ENCODE measurements around the gene TNFAIP8L3. TPM values are rescaled to one million over a fixed set of nuclear protein-coding genes. Genes with fewer than 3 reads are reported as not detected.

TNFAIP8L3 gene
- total RNA-seq, 1 experiment from 2014 or later = not detected

DNA sequence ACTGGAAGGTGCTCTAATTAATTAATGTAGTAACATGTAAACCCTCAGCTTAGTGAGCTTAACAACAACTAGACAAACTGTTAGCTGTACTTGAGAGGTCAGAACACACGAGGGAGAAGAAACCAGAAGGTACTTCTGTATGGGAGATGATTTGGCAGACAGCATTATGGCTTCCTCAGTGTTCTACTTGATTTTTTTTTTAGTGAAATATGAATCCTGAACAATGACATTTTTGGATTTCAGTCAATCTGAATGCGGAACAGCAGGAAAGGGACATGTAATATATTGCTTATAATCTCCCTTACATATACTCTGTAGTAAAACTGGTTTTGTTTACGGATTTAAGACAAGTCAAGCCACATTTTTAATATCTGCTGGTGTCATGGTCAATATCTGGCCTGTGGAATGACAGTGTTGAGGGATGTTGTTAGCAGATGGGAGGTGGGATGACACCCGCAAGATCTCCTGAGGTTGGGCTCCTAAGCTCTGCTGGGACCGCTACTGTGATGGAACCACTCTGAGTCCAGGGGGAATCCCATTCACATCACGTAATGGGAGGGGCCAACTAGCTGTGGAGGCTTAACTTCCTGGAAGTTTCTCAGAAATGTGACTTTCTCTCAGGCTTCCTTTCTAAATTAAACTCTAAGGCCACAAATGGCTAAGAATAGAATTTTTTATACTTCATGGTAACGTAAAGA, 18.7 kb downstream of the TNFAIP8L3 start:
- no peak overlapping the region for H3K27ac Mint-ChIP-seq (ENCODE audit: unreplicated experiment)

DNA sequence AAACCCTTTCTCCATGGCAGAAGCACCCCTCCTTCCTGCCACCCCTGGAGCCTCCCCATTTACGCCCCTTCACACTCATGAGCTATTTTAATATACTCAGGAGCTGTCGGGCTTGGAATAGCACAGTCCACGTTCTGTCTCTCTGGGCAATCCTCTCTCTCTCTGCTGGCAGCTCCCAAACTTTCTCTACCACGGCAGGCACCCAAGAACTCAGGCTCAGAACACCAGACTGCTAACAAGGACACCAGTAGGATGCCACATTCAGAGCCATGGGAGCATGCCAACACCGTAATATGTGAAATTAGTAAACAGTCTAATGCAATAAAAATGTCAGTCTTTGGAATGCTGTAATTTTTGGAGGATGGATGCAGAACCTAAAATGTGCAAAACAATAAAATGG, 19.3 kb downstream of the TNFAIP8L3 start:
- H3K4me3 ChIP-seq (ENCODE audit: low read depth, low read length) = no peak overlapping the region
- Mint-ChIP-seq H3K9me3 (ENCODE audit: unreplicated experiment) (no peaks in the 10 kb centered on the region), H3K4me3 (ENCODE audit: unreplicated experiment) (no peak overlapping the region), H3K27ac (ENCODE audit: unreplicated experiment) (no peak overlapping the region), H3K4me1 (ENCODE audit: low read depth, unreplicated experiment) (peaks cover 17% of the 10 kb centered on the region), H3K27me3 (ENCODE audit: insufficient read depth, unreplicated experiment) (no peaks in the 10 kb centered on the region), H3K36me3 (ENCODE audit: insufficient read depth, unreplicated experiment) (no peaks in the 10 kb centered on the region)
- DNase-seq = no peak
- no peaks in the 10 kb centered on the region for H3K36me3 ChIP-seq (ENCODE audit: control insufficient read depth, insufficient read depth, low read length)
- no peaks in the 10 kb centered on the region for H3K4me1 ChIP-seq
- no peaks in the 10 kb centered on the region for H3K27me3 ChIP-seq (replicated peaks; ENCODE audit: control insufficient read depth, insufficient read depth, low read length)
- H3K9me3 ChIP-seq = no peaks in the 10 kb centered on the region
- POLR2A ChIA-PET = no interaction called here
- CTCF ChIA-PET = no interaction called here
- BruUV-seq (replicated peaks) = no TSS peak
- intact Hi-C loops (cut with micrococcal nuclease; ENCODE audit: unreplicated experiment) = no loop called here
- TF ChIP-seq, protein P1, sequence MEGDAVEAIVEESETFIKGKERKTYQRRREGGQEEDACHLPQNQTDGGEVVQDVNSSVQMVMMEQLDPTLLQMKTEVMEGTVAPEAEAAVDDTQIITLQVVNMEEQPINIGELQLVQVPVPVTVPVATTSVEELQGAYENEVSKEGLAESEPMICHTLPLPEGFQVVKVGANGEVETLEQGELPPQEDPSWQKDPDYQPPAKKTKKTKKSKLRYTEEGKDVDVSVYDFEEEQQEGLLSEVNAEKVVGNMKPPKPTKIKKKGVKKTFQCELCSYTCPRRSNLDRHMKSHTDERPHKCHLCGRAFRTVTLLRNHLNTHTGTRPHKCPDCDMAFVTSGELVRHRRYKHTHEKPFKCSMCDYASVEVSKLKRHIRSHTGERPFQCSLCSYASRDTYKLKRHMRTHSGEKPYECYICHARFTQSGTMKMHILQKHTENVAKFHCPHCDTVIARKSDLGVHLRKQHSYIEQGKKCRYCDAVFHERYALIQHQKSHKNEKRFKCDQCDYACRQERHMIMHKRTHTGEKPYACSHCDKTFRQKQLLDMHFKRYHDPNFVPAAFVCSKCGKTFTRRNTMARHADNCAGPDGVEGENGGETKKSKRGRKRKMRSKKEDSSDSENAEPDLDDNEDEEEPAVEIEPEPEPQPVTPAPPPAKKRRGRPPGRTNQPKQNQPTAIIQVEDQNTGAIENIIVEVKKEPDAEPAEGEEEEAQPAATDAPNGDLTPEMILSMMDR (IDR thresholded peaks at IDR 0.05; ENCODE audit: insufficient read depth in 1 of 2, low read depth in 1 of 2, low read length in 1 of 2, severe bottlenecking in 1 of 2, unreplicated experiment in 1 of 2) = no peak

More for the DNA sequence above, 18.7 kb downstream of the TNFAIP8L3 start:
- ChIA-PET CTCF (no interaction called here), POLR2A (no interaction called here)
- Mint-ChIP-seq H3K4me3 (ENCODE audit: unreplicated experiment) (no peak overlapping the region), H3K4me1 (ENCODE audit: low read depth, unreplicated experiment) (peaks cover 18% of the 10 kb centered on the region), H3K36me3 (ENCODE audit: insufficient read depth, unreplicated experiment) (no peaks in the 10 kb centered on the region), H3K9me3 (ENCODE audit: unreplicated experiment) (no peaks in the 10 kb centered on the region), H3K27me3 (ENCODE audit: insufficient read depth, unreplicated experiment) (no peaks in the 10 kb centered on the region)
- H3K36me3 ChIP-seq (ENCODE audit: control insufficient read depth, insufficient read depth, low read length) = no peaks in the 10 kb centered on the region
- H3K4me3 ChIP-seq (ENCODE audit: low read depth, low read length) = no peak overlapping the region
- TF ChIP-seq, protein P1 (IDR thresholded peaks at IDR 0.05; ENCODE audit: insufficient read depth in 1 of 2, low read depth in 1 of 2, low read length in 1 of 2, severe bottlenecking in 1 of 2, unreplicated experiment in 1 of 2) = no peak
- no TSS peak for BruUV-seq (replicated peaks)
- intact Hi-C loops (cut with micrococcal nuclease; ENCODE audit: unreplicated experiment) = no loop called here
- no peaks in the 10 kb centered on the region for H3K4me1 ChIP-seq
- H3K27me3 ChIP-seq (replicated peaks; ENCODE audit: control insufficient read depth, insufficient read depth, low read length) = no peaks in the 10 kb centered on the region
- no peak for DNase-seq
- H3K9me3 ChIP-seq = no peaks in the 10 kb centered on the region

DNA sequence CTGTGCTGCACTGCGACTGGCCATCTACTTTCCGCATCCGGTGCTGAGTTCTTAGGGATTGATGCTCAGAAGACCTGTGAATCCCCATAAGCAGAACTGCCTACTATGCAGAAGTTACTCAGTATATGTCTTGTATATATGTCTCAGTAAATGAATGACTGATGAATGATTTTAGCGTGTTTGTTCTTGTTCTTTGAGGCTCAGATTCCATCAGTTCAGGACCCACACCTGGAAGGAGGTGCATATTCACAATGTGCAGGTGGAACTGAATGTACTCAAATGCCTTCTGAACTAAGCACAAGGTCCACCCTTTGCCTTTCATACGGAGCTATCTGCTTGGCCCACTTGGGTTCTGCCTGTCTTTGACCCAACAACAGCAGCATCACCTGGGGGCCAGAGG, 19.8 kb downstream of the TNFAIP8L3 start:
- no peaks in the 10 kb centered on the region for H3K36me3 ChIP-seq (ENCODE audit: control insufficient read depth, insufficient read depth, low read length)
- H3K27me3 ChIP-seq (replicated peaks; ENCODE audit: control insufficient read depth, insufficient read depth, low read length) = no peaks in the 10 kb centered on the region
- no peaks in the 10 kb centered on the region for H3K36me3 Mint-ChIP-seq (ENCODE audit: insufficient read depth, unreplicated experiment)
- H3K4me1 Mint-ChIP-seq (ENCODE audit: low read depth, unreplicated experiment) = peaks cover 13% of the 10 kb centered on the region
- ChIA-PET CTCF (no interaction called here), POLR2A (no interaction called here)
- H3K9me3 ChIP-seq = no peaks in the 10 kb centered on the region
- intact Hi-C loops (cut with micrococcal nuclease; ENCODE audit: unreplicated experiment) = no loop called here
- H3K9me3 Mint-ChIP-seq (ENCODE audit: unreplicated experiment) = no peaks in the 10 kb centered on the region
- DNase-seq = no peak
- H3K27me3 Mint-ChIP-seq (ENCODE audit: insufficient read depth, unreplicated experiment) = no peaks in the 10 kb centered on the region
- TF ChIP-seq, protein P1 (IDR thresholded peaks at IDR 0.05; ENCODE audit: insufficient read depth in 1 of 2, low read depth in 1 of 2, low read length in 1 of 2, severe bottlenecking in 1 of 2, unreplicated experiment in 1 of 2) = no peak
- H3K27ac Mint-ChIP-seq (ENCODE audit: unreplicated experiment) = no peak overlapping the region
- no TSS peak for BruUV-seq (replicated peaks)
- H3K4me3 ChIP-seq (ENCODE audit: low read depth, low read length) = no peak overlapping the region
- H3K4me1 ChIP-seq = no peaks in the 10 kb centered on the region
- no peak overlapping the region for H3K4me3 Mint-ChIP-seq (ENCODE audit: unreplicated experiment)

Data from Caco-2 (cell line).